Measurements from ENCODE around the gene CTIF.

CTIF gene

DNA sequence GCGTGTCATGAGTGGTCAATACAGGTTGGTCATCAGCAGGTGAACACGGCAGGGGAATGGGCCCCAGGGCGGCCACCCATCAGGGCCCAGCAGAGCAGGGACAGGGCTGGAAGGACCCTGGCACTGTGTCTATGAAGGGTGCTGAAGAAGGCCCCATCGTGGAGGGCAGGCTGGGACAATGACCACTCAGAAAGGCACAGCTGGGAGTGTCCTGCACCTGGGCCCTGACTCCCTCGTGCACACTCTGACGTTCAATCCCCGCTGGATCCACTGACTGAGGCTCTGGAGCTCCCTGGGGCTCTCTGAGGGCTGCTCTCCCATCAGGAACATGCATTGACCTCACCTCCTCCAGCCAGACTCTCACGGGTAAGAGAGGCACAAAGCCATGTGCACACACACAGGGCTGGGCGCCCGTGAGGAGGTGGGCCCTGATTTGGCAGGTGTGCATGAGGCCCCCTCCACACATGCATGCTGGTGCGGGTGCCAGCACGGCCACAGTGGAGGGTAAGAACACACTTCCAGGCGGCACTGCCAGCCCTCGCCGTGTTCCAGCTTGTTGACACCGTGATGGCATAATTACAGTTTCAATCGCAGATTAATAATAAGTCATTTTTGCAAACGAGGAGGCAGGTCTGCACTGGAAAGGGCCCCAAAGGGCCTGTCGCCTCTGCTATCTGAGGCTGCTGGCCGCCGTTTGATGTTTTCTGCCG, 353.5 kb downstream of the CTIF start:
- DNase-seq (ENCODE audit: low spot score) (no peak), FAIRE-seq (no peak)

DNA sequence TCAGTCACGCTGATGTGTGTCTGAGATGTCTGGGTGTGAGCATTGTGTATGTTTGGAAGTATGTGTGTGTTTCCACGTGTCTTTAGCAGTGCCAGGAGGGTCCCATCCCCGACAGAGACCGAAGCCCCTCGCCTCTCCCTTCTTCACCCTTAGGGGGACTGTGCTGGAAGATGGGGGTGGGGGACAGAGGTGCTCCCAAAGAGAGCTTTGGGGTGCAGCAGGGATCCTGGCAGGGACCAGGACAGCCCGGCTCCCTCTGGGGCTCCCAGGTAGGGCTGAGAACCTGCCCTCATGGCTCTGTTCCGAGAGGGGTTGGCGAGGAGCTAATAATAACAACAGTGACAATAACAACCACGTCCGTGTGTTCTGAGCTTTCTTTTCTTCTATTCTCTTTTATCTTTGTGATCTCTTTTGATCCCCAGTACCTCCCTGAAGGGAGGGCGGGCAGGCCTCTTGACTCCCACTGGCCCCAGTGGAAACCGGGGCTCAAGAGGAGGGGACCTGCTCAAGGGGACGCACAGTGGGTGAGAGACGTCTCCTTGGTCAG, 354.3 kb downstream of the CTIF start:
- DNase-seq (ENCODE audit: low spot score) (no peak), FAIRE-seq (no peak)

DNA sequence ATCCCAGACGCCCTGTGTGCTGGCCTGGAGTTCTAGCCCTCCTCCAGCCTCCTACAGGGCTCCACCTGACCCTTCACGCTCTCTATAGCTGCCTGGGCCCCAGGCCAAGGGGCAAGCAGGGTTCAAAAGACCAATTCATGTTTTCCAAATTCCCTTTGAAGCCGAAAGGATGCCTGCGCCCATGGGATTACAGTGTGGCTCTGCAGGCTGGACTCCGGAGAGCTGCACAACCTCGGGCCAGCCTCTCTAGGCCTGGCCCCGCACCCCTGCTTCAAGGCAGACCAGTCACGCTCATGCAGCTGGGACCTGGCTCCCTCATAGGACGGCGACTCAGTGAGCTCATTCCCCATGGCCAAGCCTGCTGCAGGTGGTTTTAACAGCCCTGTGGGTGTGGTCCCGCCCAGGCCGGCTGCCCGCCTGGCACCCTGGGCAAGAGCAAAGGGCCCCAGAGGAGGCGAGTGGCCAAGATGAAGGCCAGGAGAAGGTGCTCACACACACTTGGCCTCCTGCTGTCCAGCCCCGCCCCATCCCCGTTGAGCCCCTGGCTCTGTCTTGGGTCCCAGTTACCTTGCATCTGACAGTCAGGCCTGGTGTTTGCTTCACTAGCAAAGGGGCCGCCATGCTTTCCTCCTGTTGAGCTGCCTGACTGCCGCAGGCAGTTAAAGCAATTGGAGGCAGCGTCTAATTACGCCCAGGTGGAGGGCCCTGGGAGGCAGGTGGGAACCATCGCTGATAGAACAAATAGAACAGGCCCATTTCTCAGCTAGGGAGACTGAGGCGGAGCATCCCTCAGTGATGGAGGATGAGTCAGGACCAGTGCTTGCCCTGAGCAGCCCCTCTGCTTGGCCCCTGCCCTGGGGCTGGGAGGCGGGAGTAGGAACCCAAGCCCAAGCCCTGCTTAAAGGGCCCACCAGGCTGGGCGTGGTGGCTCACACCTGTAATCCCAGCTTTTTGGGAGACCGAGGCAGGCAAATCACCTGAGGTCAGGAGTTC, 355.1 kb downstream of the CTIF start:
- DNase-seq (ENCODE audit: low spot score): no peak
- no peak for FAIRE-seq

DNA sequence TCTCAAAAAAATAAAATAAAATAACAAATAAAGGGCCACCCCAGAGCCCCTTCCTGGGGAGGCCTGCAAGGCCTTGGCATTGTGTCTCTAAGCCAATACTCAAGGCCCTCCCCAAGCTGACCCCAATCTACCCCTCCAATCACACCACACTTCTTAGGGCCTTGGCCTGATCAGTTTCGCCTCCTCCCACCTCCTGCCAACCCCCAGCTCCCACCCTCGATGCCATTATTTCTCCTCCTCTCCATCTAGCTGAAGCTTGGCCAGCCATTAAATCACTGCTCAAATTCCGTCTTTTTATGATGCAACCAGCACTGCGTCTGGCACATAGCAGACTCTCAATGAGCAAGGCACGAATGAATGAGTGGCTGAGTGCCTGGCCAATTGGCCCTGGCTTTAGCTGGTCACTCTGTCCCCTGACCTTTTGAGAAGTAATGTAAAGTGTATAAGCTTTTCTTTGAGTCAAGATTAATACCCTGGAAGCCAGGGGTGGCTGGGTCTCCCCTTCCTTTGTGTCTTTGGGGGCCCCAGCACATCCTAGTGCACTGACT, 356.0 kb downstream of the CTIF start:
- DNase-seq (ENCODE audit: low spot score) (no peak), FAIRE-seq (no peak)

DNA sequence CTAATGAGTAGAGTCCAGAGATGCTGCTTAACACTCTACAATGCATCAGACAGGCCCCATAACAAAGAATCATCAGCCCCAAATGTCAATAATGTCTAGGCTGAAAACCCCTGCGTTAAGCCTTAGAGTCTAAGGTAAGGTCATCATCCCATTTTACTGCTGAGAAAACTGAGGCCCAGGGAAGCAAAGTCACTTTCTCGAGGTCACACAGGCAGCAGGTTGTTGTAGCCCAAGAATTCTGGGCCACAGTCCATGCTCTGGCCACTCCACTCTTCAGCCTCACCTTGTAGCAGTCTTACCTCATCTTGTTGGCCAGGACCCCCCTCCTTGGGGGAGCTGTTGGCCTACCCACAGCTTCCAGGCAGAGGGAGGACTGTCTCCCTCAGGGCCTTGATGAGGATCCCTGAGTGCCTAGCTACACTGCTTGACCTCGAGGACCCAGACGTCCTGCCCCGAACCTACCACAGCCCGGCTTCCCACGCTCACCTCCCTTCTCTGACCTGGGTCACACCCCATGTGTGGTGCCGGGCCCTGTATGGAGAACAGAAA, 357.6 kb downstream of the CTIF start:
- no peak for DNase-seq (ENCODE audit: low spot score)

DNA sequence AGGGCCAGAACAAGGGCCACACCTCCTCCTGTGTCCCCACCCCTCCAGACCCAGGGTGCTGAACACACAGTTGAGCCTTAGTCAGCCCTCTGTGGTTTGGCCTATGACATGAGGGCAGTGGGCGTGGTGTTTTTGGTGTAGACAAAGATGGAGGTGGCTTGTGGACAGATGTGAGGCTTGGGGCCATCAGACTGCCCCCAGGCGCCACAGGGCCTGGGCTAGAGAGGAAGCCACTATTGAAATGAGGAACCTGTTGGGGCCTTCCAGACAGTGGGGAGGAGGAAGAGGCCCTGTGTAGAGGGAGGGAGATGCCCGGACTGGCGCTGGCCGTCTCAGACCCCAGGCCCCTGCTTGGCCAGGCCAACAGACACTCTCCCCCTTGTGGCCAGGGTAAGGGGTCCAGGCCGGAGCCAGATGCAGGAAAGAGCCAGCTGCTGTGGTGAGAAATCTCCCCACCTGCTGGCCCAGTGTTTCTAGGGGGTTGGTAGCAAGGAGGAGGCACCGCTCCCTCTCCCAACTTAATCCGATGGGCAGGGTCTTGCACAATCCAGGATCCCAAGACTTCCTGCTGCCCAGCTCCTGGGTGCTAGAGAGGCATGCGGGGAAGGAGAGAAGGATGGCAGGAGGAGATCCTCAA, 358.2 kb downstream of the CTIF start:
- FAIRE-seq (no peak), DNase-seq (ENCODE audit: low spot score) (peak; percentile 46)

More for the DNA sequence above, 357.6 kb downstream of the CTIF start:
- FAIRE-seq: no peak

DNA sequence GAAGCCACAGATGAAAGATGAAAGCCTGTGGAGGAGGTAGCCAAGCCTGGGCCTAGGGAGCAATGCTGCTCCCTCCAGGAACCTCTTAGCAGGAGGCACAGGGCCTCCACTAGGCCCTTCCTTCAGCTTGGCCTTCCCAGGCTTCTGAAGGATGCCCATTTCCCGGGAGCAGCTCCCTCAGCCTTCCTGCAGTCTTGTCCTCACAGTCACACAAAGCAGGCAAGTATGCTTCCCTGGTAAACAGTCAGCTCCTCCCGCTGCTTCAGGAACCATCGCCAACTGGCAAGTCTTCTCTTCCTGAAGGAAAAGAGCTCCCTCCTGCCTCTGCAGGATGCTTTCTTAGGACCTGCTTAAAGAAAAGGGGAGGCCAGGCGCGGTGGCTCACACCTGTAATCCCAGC, 358.7 kb downstream of the CTIF start:
- FAIRE-seq (no peak), DNase-seq (ENCODE audit: low spot score) (no peak)

DNA sequence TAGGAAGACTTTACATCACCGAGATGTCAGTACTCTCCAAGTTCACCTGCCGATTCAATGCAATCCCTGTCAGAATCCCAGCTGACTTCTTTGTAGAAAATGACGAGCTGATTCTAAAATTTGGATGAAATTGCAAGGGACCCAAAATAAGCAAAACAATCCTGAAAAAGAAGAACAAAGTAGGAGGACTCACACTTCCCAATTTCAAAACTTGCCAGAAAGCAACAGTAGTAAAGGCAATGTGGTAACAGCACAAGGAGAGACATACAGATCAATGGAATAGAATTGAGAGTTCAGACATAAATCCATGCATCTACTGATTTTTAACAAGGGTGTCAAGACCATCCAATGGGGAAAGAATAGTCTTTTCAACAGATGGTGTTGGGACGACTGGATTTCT, 359.7 kb downstream of the CTIF start:
- FAIRE-seq (no peak), DNase-seq (ENCODE audit: low spot score) (no peak)

DNA sequence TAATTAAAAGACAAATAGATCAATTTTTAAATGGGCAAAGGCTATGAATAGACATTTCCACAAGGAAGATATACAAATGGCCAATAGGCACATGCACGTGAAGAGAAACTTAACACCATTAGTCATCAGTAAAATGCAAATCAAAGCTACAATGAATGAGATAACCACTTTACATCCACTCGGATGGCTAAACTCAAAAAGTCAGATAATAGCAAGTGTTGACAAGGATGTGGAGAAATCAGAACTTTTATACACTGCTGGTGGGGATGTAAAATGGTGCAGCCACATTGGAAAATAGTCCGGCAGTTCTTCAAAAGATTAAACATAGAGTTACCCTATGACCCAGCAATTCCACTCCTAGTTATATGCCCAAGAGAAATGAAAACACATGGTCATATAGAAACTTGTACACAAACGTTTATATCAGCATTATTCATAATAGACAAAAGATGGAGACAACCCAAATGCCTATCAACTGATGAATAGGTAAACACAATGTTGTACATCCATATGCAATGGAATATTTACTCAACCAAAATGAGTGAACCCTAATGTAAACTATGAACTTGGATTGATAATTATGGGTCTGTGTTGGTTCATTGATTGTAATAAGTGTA, 360.8 kb downstream of the CTIF start:
- FAIRE-seq (no peak), DNase-seq (ENCODE audit: low spot score) (no peak)

DNA sequence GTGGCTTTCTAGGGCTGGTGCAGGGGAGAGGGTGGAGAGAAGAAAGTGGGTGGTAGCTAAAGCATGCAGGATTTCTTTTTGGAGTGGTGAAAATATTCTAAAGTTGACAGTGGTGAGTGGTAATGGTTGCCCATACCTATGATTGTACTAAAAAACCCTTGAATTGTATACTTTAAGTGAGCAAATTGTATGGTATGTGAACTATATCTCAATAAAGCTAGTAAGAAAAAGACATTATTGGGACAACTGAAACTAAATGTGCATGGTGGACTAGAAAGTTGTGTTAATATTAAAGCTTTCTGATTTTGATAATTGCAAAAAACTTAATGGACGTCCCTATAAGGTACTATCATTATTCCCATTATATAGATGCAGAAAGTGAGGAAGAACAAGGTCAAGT, 361.6 kb downstream of the CTIF start:
- DNase-seq (ENCODE audit: low spot score): no peak
- FAIRE-seq: no peak

DNA sequence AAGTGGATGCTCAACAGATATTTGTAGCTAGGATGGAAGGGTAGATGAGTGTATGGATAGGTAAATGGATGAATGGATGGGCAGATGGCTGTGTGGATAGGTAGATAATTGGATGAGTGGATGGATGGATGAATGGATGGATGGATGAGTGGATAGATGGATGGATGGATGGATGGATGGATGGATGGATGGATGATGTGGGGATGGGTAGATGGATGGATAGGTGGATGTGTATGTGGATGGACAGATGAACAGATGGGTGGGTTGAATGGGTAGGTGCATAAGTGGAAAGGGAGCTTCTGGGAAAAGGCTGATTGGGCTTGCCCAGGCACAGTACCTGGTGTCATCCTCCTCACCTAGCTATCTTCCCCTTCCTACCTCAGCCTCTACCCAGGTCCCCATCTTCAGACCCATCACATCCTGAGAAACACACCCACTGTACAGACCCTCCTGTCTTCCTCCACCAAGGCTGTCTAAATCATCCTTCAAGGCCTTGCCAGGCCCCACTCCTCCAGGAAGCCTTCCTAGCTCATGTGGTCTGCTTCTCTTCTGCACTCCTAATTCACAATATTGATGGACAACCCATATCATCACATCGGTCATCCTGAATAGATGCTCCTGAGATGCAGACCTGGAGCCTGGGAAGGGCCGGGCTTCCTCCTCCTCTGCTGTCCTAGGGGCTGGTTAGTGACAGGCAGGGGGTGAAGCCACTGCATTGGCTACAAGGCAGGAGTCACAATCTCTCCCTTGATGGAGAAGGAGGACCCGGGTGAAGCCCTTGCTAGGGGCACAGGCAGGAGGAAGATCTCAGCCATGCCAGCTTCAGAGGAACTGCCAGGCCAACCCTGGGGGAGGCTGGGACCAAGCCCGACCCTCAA, 362.6 kb downstream of the CTIF start:
- FAIRE-seq (no peak), DNase-seq (ENCODE audit: low spot score) (no peak)

DNA sequence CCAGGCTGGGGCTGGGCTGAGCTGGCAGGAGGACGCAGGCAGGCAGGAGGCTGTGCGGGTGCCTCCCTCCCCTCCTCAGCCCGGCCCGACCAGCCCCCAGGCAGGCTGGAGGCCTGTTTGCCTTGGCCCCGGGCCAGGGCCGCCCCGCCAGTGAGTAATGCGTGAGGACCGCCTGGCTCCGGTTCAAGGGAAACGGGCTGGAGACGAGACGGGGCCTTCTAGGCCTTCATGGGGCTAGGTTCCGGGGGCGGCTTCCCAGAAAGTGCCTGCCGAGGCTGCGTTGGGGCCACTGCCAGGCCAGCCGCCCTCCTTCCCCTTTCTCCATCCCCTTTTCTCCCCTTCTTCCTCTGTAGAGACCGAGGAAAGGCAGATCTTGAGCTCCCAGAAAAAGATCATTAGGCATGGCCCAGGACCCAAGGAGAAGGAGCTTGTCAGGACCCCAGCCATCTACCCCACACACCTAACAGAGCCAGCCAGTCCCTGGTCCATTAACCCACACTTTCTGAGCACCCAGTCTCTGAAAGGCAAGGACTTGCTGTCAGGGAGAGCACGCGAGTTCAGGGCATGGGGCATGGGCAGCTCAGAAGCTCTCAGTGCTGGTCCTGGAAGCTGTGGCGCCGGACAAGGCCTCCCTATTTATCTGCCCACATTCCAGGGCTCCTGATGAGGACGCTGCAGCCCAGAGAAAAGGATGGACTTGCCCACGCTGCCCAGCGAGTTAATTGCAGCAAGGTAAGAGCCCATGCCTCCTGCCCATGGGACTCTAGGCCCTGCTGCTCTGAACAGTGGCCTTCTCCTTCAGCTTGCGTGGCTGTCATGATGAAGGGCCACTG, 363.4 kb downstream of the CTIF start:
- DNase-seq (ENCODE audit: low spot score): peak; percentile 85
- peak; percentile 68 for FAIRE-seq

DNA sequence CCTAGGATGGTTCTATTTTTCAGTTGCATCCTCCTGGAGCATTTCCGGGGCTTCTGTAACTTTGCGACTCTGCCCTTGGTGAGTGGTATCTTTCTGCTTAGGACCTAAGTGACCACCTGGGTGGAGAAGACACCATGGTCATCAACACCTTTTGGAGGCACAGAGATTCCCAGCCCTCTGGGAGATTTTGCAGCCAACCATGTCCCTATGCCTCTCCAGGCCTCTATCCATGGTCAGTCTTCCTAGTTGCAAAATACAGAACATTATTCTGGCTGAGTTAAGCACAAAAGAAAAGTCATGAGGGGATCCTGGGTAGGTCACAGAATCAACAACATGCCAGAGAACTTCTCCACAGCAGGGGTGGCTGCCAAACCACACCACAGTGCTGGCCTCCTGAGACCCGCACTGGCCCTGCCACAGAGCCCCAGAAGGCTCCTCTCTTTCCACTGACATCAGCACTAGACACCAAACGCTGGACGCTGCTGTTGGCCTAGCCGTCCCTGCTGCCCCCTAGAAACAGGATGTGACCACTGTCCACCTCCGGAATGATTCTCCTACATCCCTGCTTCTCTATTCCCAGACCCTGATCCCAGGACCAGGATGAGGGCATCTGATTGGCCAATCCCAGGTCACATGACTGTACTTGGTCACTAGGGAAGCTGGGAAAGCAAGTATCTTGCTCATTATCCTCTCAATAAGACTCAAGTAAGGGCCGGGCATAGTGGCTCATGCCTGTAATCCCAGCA, 364.2 kb downstream of the CTIF start:
- FAIRE-seq (no peak), DNase-seq (ENCODE audit: low spot score) (peak; percentile 20)

DNA sequence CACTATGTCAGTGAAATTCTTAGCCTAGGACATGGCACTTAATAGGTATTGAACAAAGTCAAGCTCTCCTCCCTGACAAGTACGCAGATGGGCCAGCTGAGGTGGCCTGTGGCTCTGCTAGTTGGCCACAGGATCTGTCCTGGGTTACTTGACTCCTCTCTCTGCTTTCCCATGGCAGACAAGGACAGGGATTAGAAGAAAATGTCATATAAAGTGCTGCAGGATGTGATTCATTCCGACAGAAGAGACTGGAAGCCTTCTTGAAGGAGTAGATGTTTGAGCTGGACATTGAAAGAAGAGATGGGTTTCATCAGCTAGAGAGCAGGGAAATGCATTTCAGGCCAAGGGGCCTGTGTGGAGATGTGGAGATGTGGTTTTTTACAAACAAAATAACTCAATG, 365.3 kb downstream of the CTIF start:
- no peak for FAIRE-seq
- no peak for DNase-seq (ENCODE audit: low spot score)

DNA sequence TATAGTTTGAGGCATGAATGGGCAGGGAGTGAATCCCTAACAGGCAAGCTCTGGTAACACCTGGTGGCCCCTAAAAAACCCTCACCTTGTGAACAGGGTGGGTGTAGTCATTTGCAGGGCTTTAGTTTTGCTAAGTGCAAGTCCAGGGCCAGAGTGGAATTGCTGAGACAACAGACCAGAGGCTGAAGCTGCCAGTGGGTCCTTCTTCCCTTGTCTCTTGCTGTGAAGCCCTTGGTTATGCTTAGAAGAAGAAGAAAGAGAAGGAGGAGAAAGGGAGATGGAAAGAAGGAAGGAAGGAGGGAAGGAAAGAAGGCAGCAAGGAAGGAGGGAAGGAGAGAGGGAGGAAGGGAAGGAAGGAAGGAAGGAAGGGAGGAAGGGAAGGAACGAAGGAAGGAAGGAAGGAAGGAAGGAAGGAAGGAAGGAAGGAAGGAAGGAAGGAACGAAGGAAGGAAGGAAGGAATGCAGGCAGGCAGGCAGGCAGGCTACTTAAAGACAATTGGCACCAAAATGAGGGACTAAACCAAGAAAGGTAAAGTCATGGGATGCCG, 366.1 kb downstream of the CTIF start:
- FAIRE-seq: no peak

DNA sequence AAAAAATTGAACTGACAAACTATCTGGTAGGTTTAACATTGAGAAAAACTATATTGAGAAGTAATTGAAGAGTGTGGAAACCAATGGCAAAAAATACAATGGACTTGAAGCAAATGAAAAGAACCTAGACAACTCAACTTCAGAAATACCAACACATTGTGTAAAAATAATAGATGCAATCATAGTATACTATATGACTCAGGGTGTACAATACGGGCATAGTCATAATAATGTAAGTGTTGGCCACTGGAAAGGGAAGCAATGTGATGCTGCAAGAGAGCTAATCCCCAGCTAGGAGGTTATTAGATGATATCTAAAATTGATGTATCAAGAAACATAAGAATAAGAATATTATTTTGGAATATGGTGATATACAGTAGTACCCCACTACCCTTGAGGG, 366.7 kb downstream of the CTIF start:
- DNase-seq (ENCODE audit: low spot score) (no peak), FAIRE-seq (no peak)

More for the DNA sequence above, 366.1 kb downstream of the CTIF start:
- no peak for DNase-seq (ENCODE audit: low spot score)

DNA sequence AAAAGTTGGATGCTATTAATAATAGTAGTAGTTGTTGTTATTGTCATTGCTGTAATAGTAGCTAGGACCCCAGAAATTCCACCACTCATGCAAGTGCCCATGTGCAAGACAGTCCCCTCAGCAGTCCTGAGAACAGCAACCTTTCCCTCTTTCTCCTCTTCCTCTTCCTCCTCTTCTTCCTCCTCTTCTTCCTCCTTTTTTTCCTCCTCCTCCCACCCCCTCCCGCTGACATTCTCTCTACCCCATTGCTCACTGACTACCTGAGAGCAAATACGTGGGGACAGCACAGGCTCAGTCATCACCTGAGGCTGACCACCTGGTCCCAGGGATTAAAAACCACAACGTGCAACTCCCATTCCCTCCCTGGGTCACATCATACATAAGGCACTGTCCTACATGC, 370.1 kb downstream of the CTIF start:
- DNase-seq (ENCODE audit: low spot score): no peak
- FAIRE-seq: no peak

DNA sequence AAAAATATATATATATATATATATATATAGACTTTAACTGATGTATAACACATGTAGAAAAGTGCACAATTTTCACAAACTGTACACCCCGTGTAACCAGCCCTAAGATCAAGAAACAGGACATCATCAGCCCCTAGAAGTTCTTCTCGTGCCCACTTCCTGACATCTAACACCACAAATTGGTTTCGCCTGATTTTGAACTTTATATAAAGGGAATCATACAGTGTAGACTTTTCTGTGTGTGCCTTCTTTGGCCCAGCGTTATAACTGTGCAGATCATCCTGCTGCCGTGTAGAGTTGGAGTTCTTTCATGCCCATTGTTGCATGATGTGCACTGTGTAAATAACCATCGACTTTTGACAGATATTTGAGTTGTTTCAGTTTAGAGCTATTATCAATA, 370.9 kb downstream of the CTIF start:
- DNase-seq (ENCODE audit: low spot score) (no peak), FAIRE-seq (no peak)
